ENCODE measurements around the gene FHAD1.
"Not testable (repeated sequence)": the region's sequence is repeated elsewhere in the genome, so short reads cannot be mapped to it uniquely, and the experiment has no call there.

FHAD1 gene

DNA sequence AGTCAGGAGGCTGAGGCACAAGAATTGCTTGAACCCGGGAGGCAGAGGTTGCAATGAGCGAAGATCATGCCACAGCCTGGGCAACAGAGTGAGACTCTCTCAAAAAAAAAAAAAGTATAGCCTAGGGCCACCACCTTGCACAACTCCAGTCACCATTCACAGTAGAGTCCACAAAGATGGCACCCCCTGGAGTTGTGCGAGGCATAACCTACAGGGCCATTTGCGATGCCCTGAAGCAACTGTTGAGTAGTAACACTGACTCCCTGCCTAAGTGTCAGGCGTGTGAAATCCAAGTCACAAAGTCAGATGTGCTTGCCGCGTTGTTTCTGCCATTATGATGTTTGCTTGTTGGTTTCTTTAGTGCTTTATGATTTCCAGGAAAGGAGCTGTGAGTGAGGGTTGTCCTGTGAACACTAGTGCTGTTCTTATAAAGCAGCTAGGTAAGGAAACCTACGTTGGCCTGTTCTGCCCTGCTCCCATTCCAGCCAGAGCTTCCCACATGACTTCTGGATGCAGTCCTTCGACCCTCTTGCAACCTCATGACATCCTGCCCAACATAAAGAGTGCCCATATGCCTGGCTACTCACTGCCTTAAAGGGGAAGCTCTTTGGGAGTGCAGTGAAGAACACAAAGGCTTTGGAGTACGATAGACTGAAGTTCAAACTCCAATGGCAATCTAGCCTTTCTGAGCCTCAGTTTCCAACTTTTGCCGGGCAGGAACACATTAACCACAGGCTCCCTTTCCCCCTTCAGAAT is 29.8 kb downstream of the FHAD1 start:
- no peak for DNase-seq (ENCODE audit: low spot score)

DNA sequence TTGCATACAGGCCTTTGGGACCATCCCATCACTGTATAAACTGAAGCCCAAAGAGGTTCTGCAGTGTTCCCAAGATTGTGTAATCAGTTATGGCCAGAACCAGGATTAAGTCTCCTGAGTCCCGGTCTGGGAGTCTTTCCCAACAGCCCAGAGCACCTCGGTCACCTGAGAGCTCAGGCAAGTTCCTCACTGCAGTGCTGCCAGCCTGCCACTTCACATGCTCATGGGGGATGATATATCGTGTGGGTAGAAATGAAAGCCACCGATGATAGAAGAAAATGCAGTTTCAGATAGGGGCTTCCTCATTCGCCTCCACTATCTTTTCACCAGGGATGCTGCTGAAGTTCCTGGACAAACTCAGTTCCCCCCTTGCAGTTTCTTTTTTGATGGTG is 30.4 kb downstream of the FHAD1 start:
- no peak for DNase-seq (ENCODE audit: low spot score)

DNA sequence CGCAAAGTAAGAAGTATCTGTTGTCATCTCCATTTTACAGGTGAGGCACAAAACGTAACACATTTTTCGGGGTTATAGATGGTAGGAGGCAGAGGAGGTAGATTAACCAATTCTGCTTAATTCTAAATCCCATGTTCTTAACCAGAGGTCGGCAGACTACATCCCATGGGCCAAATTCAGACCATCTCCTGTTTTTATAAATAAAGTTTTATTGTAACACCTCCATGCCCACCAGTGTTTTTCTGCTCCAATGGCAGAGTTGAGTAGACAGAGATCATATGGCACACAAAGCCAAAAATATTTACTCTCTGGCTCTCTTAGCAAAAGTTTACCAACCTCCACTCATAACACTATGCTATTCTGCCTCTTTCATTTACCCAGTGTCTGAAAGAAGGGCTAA is 30.9 kb downstream of the FHAD1 start:
- no peak for DNase-seq (ENCODE audit: low spot score)

DNA sequence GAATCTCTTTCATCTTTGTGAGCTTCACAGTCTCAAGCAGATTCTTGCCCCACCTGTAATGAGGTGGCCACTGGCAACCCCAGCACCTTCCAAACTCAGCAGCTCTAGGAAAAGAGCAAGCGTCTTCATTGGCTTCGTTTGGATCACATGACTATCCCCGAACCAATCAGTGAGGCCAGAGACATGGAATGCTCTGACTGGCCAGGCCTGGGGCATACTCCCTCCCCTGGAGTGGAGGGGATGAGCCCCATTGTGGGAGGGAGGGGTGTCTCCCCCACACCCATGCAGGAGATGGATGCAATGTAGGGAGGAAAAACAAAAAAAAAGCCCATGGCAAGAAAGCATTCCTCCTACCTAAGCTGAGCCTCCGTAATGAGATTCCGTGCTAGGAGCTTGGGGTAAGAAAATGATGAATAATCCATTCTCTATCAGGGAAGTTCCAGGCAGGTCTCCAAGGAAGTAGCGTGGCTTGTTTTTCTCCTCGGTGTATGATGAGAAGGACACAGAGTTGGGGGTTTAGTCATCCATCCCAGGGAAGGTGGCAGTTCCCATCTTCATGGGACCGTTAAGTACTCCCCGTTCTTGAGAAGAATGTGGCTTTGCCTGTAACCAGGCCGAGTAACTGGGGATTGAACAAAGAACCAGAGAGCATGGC is 32.7 kb downstream of the FHAD1 start:
- DNase-seq (ENCODE audit: low spot score), result no peak

DNA sequence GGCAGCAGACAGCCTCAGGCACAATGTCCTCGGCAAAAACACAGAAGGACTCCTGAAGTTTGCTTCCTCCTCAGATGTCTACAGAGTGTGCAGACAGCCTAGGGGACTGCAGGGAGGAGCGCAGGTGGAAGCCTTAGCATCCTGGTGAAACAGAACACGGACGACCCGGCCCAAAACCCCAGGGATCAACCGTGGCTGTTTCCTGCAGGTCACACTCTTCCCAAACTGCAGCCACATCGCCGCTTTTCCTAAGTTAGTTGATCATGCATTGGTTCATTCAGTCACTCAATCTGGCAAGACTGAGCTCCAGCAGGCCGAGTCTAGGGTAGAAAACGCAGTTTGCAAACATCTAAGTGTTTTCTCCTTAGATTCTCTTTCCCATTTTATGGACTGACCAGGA is 33.4 kb downstream of the FHAD1 start:
- DNase-seq (ENCODE audit: low spot score), result no peak

DNA sequence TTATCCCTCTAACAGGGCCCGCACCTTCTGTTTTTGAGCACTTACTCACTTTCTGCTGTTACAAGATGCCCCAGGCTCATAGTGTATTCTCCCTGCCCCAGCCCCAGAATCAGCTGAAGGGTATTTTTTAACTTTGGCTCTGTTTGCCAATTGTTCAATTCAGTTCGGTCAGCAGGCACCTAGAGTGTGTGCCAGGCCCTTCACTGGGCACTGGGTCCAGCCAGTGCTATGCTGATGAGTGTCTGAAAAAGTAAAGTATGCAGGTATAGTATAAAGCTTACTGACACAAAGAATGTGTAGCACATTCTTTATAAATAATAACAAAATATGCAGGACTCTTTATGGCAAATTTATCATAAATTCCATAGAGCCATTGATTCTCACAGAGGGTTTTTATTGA is 35.0 kb downstream of the FHAD1 start:
- DNase-seq (ENCODE audit: low spot score), result no peak

DNA sequence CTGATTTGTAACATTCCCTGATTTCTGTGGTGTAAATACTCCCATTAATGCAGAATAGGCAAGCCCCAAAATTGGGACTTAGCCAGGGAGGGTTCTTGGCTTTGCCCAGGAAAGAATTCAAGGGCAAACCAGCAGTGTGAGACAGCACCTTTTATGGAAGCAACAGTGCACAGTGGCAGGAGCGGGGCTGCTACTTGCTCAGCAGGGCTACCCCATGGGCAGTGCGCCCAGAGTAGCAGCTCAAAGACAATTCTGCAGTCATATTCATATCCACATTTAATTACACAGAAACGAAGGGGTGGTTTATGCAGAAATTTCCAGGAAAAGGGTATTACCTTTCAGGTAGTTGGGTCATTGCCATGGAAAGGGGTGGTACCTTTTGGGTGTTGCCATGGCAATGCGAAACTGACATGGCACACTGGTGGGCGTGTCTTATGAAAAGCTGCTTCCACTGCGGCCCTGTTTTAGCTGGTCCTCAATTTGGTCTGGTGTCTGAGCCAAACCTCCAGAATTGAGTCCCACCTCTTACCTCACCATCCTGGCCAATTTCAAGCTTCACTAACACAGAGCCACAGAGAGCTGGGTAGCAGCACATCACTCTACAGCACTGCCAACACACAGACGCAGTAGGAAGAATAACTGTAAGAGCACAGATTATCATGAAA is 35.9 kb downstream of the FHAD1 start:
- DNase-seq (ENCODE audit: low spot score), result no peak

DNA sequence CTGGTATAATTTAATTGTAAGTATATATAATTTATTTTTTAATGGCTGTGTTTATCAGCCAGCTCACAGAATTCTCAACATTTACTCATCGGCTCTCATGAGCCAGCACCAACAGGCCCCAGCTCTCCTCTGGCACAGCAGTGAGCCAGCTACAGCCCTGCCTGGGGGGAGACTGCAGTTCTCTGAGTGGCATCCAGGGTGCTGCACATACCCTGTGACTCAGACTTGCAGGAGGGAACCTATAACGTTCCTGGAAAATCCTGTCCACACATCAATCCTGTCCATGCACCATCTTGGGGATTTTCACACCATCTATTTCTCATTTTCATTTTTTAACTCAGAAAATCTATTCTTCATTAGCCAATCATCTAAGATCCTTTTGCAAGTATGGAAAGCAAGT is 36.5 kb downstream of the FHAD1 start:
- DNase-seq (ENCODE audit: low spot score), result no peak

DNA sequence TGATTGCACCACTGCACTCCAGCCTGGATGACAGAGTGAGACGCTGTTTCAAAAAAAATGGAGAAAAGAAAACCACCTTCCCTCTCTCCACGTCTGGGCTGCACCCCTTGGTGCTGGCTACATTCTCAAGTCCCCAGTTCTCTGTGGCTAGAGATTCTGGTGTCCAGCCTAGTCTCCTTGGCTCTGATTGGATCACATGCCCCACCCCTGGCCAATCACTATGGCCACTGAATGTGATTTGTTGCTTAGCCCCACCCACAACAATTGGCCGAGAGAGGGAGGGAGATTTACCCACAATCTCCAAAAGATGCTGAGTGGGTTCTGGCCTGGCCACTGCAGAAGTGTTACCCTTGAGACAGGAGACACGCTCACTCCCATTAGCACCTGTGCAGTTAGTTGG is 39.4 kb downstream of the FHAD1 start:
- DNase-seq (ENCODE audit: low spot score), result no peak

DNA sequence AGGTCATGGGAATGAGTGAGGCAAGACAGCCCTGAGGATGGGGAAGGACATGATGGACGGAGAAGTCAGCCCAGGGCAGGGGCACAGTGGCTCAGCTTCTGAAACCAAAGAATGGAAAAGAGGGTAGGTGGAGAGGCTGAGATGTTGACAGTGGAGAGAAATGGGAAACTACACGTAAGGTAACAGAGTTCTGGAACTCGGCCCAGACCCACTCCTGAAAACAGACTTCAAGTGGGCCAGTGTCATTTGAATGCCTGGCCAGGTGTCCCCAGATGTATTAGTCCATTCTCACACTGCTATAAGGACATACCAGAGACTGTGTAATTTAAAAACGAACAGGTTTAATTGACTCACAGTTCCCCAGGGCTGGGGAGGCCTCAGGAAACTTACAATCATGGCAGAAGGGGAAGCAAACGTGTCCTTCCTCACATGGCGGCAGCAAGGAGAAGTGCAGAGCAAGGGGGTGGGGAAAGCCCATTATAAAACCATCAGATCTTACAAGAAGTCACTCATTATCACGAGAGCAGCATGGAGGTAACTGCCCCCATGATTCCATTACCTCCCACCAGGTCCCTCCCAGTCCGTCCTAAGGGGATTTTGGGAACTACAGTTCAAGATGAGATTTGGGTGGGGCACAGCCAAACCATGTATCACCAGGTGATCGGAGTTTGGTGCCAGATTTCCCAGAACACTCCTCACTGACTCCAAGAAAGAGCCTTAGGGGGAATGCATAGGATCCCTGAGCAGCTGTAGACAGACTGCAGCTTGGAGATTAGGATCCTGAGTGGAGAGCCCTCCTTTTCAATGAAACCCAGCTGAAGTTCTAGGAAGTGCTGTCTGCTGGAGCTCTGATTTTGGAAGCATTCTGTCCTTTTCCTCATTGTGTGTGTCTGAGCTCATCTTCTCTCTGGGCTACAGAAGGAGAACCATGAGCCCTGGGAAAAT is 40.3 kb downstream of the FHAD1 start:
- DNase-seq (ENCODE audit: low spot score), result no peak

DNA sequence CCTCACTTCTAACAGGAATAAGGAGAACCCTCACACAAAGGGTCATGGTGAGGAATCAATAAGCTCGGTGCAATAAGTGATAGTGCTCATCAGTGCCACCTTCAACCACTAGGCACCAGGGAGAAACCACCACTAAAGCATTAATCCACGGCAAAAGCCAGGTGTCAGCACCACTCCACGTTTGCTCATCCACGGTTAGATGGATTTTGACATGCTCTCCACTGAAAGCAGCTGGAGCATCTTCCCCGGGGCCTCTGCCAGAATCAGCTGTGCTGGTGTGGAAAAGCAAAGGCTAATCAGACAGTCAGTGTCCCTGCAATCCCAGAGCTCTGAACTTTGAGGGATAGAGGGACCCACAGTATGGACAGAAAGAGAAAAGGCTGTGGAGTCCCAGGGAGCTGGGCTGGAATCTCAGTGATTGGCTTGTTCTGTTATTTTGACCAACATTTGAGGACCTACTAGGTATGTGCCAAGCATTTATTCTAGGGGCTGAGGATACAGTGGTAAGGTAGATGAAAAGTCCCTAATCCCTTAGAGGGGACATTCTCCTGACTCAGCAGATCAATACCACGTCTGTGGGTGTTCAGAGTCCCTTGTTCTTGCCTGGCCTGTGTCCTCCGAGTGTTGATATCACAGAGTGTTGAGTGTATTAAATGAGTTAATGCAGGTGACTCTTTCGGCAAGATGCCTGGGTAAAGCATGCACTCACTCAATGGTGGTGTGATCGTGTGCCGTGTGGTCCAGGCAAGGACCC is 41.3 kb downstream of the FHAD1 start:
- no peak for DNase-seq (ENCODE audit: low spot score)

DNA sequence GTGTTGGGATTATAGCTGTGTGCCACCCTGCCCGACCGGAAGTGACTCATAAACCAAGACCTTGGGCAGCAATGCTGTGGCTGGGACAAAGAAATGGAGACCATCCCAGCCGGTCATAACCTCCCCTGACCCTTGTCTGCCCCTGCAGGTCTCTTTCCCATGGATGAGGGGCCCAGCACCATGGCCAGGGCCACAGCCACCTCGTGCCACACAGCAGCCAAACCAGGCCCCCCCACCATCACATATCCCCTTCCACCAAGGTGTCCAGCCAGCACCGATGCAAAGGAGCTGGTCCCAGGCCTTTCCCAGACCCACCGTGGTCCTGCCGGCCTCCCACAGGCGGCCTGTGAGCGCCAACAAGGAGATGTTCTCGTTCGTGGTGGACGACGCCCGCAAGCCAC is 42.2 kb downstream of the FHAD1 start:
- no peak for DNase-seq (ENCODE audit: low spot score)

DNA sequence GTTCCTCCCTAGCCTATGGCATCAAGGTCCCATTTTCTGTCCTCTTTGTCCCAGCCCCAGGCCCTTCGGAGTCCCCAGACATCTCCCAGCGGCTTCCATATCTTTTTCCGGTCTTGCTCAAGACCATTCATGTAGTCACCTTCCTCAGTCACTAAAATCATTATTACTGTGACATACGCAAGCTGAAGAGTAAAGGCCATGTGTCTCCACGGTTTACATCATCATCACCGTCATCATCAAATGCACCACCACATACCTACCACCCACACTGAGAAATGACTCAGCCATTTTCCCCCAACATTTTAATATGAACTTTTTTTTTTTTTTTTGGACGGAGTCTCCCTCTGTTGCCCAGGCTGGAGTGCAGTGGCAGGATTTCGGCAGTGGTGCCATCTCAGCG is 43.4 kb downstream of the FHAD1 start:
- peak; percentile 49 for DNase-seq (ENCODE audit: low spot score)

DNA sequence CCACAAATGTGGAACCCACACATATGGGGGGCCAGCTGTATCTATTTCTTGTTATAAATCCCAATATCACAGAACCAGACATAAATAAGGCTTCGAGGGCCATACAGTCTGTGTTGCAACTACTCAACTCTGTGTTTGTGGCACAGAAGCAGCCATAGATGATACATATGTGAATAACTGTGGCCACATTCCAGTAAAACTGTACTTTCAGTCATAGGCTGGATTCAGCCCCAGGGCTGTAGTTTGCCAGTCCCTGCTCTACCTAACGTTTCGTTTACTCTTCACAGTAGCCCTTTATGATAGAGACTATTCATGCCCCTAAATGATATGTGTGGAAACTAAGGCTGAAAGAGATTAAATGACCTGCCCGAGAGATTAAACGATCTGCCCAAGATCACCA is 48.7 kb downstream of the FHAD1 start:
- no peak for DNase-seq (ENCODE audit: low spot score)

DNA sequence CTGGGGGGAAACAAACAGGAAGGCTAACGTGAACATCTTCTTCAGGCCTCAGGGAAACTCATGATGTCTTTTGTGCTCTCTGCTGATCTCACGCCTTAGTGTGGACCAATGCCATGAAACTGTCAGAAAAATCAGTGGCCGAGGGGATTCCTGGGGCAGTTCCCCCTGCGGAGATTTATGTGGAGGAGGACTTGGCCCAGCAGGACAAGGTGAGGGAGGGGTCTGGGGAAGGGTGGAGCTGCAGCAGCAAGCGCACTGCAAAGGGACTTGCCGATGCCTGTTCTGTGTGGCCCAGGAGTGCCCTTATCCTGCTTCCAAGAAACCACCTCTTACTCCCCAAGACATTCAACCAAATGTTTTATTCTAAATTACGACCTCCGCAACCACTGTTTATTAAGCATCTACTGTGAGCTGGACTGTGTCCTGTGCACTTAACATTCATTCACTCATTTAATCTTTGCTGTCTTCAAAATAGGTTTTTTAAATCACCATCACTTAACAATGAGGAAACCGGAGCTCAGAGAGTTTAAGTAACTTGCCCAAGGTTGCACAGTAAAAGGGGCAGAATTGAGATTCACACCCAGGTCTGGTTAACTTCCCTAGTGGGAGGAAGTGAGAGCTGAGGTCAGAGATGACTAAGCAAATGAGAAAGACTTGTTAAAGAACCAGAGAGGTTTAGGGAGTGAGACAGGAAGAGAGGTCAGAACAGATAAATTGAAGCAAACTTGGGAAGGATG is 49.7 kb downstream of the FHAD1 start:
- peak; percentile 62 for DNase-seq (ENCODE audit: low spot score)

DNA sequence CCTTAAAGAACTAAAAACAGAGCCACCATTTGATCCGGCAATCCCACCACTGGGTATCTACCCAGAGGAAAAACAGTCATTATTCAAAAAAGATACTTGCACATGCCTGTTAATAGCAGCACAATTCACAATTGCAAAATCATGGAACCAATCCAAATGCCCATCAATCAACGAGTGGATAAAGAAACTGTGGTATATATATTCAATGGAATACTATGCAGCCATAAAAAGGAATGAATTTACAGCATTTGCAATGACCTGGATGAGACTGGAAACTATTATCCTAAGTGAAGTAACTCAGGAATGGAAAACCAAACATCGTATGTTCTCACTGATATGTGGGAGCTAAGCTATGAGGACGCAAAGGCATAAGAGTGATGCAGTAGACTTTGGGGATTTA is 51.0 kb downstream of the FHAD1 start:
- DNase-seq (ENCODE audit: low spot score), result not testable (repeated sequence)

DNA sequence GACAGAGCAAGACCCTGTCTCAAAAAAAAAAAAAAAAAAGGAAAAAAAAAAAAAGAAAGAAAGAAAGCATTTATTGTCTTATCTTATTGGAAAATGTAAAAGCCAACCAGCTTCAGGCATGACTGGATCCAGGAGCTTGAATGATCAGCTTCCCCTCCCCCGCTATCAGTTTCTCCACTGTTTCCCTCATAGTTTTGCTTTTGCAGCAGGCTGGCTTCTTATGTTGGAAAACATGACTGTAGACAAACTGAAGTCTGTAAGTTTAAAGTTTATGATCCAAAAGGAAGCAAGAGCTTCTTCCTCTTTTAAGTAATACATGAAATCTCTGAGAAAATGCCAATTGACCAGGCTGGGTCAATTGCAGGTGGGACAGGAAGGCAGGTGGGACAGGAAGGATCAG is 52.2 kb downstream of the FHAD1 start:
- DNase-seq (ENCODE audit: low spot score), result no peak

DNA sequence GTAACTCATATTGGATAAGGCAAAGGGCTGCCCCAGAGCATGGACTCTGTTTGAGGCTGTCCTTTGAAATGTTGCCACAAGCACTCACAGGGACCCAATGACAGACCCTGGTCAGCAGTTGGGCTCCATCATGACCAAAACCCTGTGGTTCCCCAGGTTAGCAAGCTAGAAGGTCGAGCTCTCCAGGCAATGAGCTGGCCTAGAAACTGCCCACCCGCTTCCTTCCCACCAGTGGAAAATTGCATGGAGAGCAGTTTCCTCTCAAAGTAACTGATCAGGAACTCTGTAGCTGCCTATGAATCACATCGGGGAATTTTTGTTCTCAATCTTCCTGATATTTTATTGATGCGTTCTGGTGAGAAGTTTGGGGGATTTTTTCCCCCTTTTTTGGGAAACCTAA is 52.8 kb downstream of the FHAD1 start:
- no peak for DNase-seq (ENCODE audit: low spot score)

DNA sequence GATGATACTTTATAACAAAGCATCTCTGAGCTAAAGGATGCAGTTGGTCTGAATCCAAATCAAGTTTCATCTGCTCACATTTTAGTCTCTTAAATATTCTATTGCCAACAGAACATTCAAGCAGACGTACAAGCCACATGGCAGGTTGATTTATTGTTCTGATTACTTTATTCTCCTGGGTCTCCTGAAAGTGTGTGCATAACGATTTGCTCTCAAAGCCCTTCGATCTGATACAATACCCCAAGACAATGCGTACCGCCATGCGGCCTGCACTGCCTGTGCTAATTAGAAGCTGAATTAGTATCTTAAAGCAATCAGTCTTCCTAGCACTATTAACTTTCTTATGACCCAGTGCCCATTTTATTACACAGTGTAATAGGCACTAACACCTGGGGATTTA is 56.9 kb downstream of the FHAD1 start:
- no peak for DNase-seq (ENCODE audit: low spot score)

DNA sequence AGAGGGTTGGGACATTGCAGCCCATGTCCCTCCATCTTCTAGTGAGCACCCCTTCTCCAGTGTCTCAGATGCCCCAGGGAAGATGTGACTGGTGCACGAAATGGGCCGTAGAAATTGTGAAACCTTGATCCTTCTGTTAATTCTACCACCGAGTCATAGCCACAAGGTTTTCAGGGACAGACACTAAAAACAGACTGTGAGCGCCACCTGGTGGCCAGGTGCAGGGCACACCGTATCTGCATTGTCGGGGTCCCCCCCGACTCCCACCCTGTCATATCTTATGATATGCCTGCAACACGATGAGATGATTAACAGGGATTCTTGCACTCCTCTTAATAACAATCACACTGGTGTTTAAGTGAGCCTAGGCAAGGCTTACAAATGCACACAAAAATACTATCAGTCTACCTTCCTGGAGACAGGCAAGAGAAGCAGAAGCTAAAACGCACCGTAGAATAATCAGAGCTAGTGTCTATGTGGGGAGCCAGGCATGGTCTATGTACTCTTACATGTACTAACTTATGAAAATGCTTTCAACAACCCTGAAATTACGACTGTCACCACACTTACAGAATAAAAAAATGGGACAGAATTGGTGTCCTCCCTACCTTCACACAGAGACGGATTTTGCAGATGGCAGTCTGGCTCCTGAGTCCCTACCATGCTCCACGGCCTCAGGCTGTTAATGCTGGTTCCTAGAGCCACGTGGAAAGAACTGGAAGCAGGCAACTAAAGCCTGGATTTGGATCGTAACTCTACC is 57.9 kb downstream of the FHAD1 start:
- peak; percentile 69 for DNase-seq (ENCODE audit: low spot score)
